Measurements from ENCODE around the gene CATSPER4. TPM values are rescaled to one million over a fixed set of nuclear protein-coding genes. Genes with fewer than 3 reads are reported as not detected.
A peak's percentile ranks its signal among the peaks of the same experiment; 100 is the strongest.

CATSPER4 gene
- total and polyA plus RNA-seq, 8 donors, result not detected

GRCh38 chr1:26233903-26234643 lies 43.7 kb downstream of the CATSPER4 start, which contains the start of gene CEP85:
TSS of gene CEP85 (plus strand) at chr1:26234200. CDS start at chr1:26239784, 5,584 bp downstream.
- H3K27me3 ChIP-seq, result no peaks in the 10 kb centered on the region
- H3K4me3 ChIP-seq, result peak within 1 kb of the TSS; percentile 71 to 85 (median 72)
- no peaks in the 10 kb centered on the region for H3K9me3 ChIP-seq
- peaks cover 9 to 30% (median 14%) of the 10 kb centered on the region in 4 donors for H3K4me1 ChIP-seq
- no peaks in the 10 kb centered on the region for H3K36me3 ChIP-seq
- H3K27ac ChIP-seq, result peak within 1 kb of the TSS; percentile 90 to 96 (median 92)
- DNase-seq, result peak; percentile 99
- TF ChIP-seq CTCF (IDR thresholded peaks at IDR 0.05) (peak in 5 of 7 experiments; percentile 71 to 97 (median 87)), EP300 (IDR thresholded peaks at IDR 0.05) (no peak), POLR2A (IDR thresholded peaks at IDR 0.05) (peak in 2 of 4 donors; percentile 70 to 79), POLR2AphosphoS5 (IDR thresholded peaks at IDR 0.05) (peak; percentile 46 to 83 (median 77))
- intact Hi-C loops (cut with DNase I; ENCODE audit: low total_unique reads), result no loop called here
- WGBS, 5 donors, result 0 to 1% (median 0%) methylated on average over 52 to 73 of the region's 73 CpGs

DNA sequence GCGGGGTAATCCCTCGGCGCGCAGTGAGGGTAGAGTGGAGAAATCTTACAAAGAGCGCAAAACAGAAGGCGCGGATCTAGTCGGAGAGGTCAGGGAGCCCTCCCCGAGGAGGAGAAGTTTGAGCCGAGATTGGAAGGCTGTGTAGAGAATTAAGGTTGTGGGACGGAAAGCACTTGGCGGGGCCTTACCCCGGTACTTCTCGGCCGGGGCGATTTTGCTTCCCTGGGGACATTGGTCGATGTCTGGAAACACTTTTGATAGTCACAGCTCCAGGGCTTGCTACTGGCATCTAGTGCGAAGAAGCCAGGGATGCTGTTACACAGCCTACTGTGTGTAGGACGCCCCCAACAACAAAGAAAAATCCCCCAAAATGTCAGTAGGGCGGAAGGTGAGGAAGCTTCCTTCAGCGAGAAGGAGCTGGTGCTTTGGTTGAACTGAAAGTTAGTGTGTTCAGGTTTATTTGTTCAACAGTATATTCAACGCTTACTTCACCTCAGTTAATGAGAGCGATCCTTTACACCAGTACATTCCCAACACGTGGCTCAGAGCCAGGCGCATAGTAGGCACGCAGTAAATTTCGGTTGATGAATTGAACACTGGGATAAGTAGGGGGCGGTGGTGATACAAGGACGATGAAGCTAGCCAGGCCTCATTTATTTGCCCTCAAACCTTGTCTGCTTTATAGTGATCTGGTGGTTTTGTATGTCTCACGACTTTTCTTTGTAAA lies 44.4 kb downstream of the CATSPER4 start:
- peak overlapping the region; percentile 90 to 96 (median 92) for H3K27ac ChIP-seq
- H3K27me3 ChIP-seq, result no peaks in the 10 kb centered on the region
- no peak for TF ChIP-seq EP300 (IDR thresholded peaks at IDR 0.05)
- no peak for TF ChIP-seq POLR2AphosphoS5 (IDR thresholded peaks at IDR 0.05)
- TF ChIP-seq POLR2A (IDR thresholded peaks at IDR 0.05), result no peak
- peak in 1 of 7 experiments; percentile 5 for TF ChIP-seq CTCF (IDR thresholded peaks at IDR 0.05)
- H3K9me3 ChIP-seq, result no peaks in the 10 kb centered on the region
- WGBS, 5 donors, result 1 to 3% (median 2%) methylated on average over 30 of the region's 30 CpGs
- no peaks in the 10 kb centered on the region for H3K36me3 ChIP-seq
- H3K4me1 ChIP-seq, result peaks cover 9 to 30% (median 14%) of the 10 kb centered on the region in 4 donors
- H3K4me3 ChIP-seq, result peak overlapping the region; percentile 71 to 85 (median 72)
- intact Hi-C loops (cut with DNase I; ENCODE audit: low total_unique reads), result no loop called here
- peak in 1 of 2 donors; percentile 60 for DNase-seq

- no peak for TF ChIP-seq CTCF (IDR thresholded peaks at IDR 0.05)
- TF ChIP-seq EP300 (IDR thresholded peaks at IDR 0.05), result no peak
- Histone ChIP-seq H3K9me3 (no peaks in the 10 kb centered on the region), H3K4me1 (peaks cover 9 to 30% (median 14%) of the 10 kb centered on the region in 4 donors), H3K27me3 (no peaks in the 10 kb centered on the region), H3K27ac (no peak overlapping the region), H3K4me3 (no peak overlapping the region), H3K36me3 (peaks cover 0 to 6% (median 2%) of the 10 kb centered on the region in 4 donors)
- intact Hi-C loops (cut with DNase I; ENCODE audit: low total_unique reads), result no loop called here
- 51 to 63% (median 56%) methylated on average over 6 of the region's 6 CpGs for WGBS, 5 donors
- DNase-seq, result no peak
Observed at GRCh38 chr1:26237230-26237966, 47.0 kb downstream of the CATSPER4 start.

DNA sequence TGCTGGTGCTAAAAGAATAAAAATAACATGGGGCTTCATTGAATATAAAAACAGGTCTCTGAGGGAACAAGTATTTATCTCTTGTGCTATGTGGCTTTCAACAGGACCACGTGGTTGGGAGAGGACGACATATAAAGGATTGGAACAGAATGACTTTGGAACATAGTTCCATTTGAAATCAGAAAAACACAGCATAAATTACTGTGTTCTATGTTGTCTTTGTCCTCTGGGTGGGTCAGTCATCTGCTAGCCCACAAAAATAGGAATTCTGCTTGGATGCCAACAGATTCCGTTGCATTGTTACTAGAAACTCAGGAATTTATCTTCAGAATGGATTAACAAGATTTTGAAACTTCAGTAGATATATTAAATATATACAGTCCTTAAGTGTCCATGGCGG lies 49.5 kb downstream of the CATSPER4 start:
- Histone ChIP-seq H3K4me1 (peaks cover 4 to 20% (median 6%) of the 10 kb centered on the region in 4 donors), H3K27me3 (no peaks in the 10 kb centered on the region), H3K9me3 (no peaks in the 10 kb centered on the region), H3K36me3 (peaks cover 7 to 15% (median 11%) of the 10 kb centered on the region in 4 donors), H3K27ac (no peak overlapping the region), H3K4me3 (no peak overlapping the region)
- DNase-seq, result no peak
- intact Hi-C loops (cut with DNase I; ENCODE audit: low total_unique reads), result no loop called here
- no peak for TF ChIP-seq EP300 (IDR thresholded peaks at IDR 0.05)
- TF ChIP-seq POLR2A (IDR thresholded peaks at IDR 0.05), result no peak
- TF ChIP-seq CTCF (IDR thresholded peaks at IDR 0.05), result no peak
- TF ChIP-seq POLR2AphosphoS5 (IDR thresholded peaks at IDR 0.05), result no peak
- 77 to 85% (median 79%) methylated on average over 4 of the region's 4 CpGs for WGBS, 5 donors
